Measurements from ENCODE around the gene KNDC1. TPM values are rescaled to one million over a fixed set of nuclear protein-coding genes. Genes with fewer than 3 reads are reported as not detected.

Gene KNDC1
- total RNA-seq, 1 donor, result 5.6 TPM

DNA sequence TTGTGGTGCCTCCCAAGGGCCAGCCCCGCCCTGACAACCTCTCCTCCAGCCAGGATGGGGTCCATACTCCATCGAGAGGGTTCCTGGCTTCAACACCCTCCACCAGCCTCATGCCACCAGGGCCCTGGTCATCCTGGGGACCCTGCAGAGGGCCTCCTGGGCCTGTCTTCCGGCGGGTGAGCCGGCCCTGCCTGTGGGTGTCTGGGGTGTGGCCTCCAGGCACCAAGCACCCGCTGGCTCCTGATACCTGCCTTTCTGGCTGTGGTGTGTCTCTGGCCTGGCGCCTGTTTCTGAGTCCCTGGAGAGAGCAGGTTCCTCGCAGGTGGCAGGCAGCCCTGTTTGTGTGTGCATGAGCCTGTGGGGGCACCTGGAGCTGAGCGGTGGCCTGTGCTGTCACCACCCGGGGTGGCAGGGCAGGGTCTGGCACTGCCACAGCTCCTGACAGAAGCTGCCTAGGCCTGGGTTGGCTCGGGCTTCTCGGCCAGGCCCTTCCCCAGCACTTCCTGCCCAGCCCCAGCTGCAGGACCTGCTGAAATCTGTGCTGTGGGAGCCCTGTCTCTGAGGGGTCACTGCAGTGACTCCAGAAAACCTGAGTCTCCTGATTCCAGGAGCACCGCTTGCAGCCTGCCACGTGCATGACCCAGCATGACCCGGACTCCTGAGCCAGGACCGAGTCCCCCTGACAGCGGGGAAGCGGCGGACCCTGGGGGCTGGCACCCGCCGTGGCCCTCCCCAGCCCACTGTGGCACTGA, 98.2 kb downstream of the KNDC1 start:
- no peak overlapping the region for H3K4me3 ChIP-seq (ENCODE audit: low read depth, low read length)
- TF ChIP-seq, protein P1, sequence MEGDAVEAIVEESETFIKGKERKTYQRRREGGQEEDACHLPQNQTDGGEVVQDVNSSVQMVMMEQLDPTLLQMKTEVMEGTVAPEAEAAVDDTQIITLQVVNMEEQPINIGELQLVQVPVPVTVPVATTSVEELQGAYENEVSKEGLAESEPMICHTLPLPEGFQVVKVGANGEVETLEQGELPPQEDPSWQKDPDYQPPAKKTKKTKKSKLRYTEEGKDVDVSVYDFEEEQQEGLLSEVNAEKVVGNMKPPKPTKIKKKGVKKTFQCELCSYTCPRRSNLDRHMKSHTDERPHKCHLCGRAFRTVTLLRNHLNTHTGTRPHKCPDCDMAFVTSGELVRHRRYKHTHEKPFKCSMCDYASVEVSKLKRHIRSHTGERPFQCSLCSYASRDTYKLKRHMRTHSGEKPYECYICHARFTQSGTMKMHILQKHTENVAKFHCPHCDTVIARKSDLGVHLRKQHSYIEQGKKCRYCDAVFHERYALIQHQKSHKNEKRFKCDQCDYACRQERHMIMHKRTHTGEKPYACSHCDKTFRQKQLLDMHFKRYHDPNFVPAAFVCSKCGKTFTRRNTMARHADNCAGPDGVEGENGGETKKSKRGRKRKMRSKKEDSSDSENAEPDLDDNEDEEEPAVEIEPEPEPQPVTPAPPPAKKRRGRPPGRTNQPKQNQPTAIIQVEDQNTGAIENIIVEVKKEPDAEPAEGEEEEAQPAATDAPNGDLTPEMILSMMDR (IDR thresholded peaks at IDR 0.05; ENCODE audit: insufficient read depth, low read depth, low read length), result no peak
- DNase-seq (ENCODE audit: low read depth), result peak; percentile 31

DNA sequence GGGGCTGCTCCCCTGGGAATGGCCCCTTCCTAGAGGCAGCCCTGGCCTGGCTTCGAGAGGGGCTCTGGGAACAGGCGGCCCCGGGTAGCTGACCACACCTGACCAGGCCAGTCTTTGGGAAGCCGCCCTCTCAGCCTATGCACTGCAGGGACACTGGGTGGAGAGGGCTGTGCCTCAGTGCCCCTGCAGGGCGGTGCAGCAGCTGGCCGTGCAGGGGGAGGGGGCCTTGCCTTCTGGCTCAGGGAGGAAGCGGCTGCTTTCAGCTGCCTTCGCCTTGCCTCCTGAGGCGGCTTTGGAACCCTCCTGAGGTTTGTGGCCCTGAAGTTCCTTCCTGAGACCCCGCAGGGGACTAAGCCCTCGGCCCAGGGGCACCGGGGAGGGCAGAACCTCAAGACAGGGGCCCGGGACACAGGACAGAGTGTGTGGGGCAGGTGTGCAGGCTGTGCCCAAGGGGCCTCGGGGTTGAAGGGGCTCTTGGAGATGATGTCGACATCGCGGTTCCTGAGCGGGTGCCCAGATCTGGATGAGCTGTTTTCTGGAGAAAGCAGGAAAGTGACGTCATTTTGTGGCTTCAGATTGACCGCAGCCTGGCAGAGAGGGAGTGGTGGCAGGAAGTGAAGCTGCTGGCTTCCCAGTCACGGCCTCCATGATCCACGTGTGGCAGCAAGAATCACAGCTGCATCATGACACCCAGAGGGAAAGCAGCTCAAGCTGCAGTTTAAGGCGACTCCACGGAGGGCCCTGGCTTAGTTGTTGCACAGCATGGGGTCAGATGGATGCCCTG, 99.0 kb downstream of the KNDC1 start:
- DNase-seq (ENCODE audit: low read depth), result peak; percentile 99
- H3K4me3 ChIP-seq (ENCODE audit: low read depth, low read length), result no peak overlapping the region
- TF ChIP-seq, protein P1 (IDR thresholded peaks at IDR 0.05; ENCODE audit: insufficient read depth, low read depth, low read length), result no peak

DNA sequence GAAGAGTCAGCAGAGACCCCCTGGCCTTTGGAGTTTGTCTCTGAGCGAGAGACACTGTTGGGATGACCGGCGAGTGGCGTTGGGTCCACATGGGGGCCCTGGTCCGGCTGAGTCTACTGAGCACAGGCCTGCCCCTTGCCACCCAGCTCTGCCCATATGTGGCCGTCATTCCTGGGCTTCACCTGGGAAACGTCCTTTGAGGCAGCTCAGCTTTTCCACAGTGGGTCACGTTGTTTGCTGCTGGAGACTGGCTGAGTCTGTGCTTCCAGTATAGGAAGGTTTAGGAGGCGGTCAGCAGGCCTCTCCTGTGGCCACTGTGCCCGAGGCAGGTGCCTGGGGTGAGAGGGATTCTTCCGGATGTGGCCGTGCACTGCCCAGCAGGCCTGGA, 99.6 kb downstream of the KNDC1 start:
- TF ChIP-seq, protein P1 (IDR thresholded peaks at IDR 0.05; ENCODE audit: insufficient read depth, low read depth, low read length), result no peak
- H3K4me3 ChIP-seq (ENCODE audit: low read depth, low read length), result no peak overlapping the region
- no peak for DNase-seq (ENCODE audit: low read depth)

DNA sequence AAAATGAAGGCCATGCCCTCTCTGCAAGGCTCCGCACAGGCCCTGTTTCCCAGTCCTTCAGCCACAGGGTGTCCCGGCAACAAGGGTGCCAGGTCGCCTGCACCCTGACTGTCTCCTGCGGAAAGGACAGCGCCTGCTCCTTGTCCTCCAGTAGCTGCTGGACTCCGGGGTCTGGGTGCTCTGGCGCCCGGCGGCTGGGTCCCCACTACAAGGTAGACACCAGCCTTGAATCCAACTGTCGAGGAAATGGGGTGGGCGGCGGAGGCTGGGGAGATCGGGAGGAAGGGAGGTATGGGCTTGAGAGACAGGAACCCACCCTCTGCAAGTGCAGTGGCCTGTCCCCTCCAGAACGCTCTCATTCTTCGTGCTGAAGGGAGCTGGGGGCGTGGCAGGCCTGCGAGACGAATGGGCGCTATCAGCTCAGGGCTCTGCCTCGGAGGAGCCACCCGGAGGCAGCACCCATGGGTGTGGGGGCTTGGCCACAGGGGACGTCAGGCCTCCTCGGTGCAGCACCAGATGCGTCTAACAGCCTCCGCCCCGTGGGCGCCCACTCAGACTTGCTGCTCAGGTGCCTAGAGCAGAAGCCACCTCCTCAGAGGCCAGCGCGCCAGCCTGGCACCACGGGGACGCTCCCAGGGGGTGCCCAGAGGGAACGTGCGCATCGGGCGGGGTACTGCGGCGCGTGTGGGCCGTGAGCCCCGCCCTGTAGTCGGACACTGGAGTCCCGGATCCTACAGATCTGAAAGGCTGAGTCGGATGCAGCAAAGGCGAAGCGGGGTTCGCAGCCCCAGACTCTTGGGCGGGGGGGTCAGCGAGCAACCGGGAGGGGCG, 101.1 kb downstream of the KNDC1 start:
- peak; percentile 36 for DNase-seq (ENCODE audit: low read depth)
- TF ChIP-seq, protein P1 (IDR thresholded peaks at IDR 0.05; ENCODE audit: insufficient read depth, low read depth, low read length), result no peak

DNA sequence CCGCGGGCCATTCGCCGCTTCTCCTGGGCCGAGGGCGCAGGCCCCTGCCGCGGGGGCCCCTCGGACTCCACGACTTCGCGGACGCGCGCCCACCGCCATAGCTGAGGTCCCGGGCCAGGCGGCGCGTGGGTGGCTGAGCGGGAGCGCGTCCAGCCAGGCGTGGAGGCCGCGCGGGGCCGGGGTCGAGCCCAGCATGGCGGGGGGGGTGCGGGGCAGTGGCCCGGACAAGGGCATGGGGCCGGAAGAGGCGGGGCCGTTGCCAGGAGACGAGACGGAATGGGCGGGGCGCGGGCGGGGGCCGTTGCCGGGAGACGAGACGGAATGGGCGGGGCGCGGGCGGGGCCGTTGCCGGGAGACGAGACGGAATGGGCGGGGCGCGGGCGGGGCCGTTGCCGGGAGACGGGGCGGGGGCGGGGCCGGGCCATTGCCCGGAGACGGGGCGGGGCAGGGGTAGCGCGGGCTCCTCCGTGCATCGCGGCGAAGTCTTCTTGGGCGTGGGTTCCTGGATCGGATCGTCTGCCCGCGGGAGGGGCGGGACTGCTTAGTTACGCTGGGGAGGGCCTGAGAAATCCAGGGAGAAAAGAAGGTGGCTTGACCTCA, 101.8 kb downstream of the KNDC1 start:
- peak overlapping the region; percentile 55 for H3K4me3 ChIP-seq (ENCODE audit: low read depth, low read length)
- TF ChIP-seq, protein P1 (IDR thresholded peaks at IDR 0.05; ENCODE audit: insufficient read depth, low read depth, low read length), result no peak
- peak; percentile 66 for DNase-seq (ENCODE audit: low read depth)

More for the DNA sequence above, 101.1 kb downstream of the KNDC1 start:
- H3K4me3 ChIP-seq (ENCODE audit: low read depth, low read length), result peak overlapping the region; percentile 55

DNA sequence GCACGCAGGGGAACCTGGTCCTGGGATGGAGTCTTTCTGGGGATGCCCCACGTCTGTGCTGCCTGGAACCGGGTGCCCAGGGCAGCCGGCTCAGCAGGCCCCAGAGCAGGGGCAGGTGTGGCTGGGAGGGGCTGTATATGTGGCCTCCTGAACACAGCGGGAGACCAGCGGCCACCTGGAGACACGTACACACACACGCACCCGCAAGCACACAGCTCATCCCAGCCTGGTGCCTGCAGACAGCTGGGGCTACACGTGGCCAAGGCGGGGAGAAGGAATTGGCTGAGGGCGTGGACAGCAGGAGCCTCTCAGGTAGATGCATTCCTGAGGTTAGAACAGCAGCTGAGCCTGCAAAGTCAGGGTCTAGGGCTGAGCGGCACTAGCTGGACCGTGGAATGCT, 102.7 kb downstream of the KNDC1 start:
- DNase-seq (ENCODE audit: low read depth), result no peak
- H3K4me3 ChIP-seq (ENCODE audit: low read depth, low read length), result no peak overlapping the region
- TF ChIP-seq, protein P1 (IDR thresholded peaks at IDR 0.05; ENCODE audit: insufficient read depth, low read depth, low read length), result no peak
